ENCODE measurements around the gene SORBS2. TPM values are rescaled to one million over a fixed set of nuclear protein-coding genes. Genes with fewer than 3 reads are reported as not detected.
A peak's percentile ranks its signal among the peaks of the same experiment; 100 is the strongest.

The SORBS2 gene
- total RNA-seq, 3 donors from 2014 or later, result 44.9 to 416 (median 53.7) TPM

- Histone ChIP-seq H3K36me3 (ENCODE audit: low read depth) (no peaks in the 10 kb centered on the region), H3K4me1 (ENCODE audit: low read depth) (peaks cover 5% of the 10 kb centered on the region), H3K4me3 (peak overlapping the region; percentile 38), H3K9me3 (no peaks in the 10 kb centered on the region)
- intact Hi-C loops (cut with DNase I, micrococcal nuclease), result no loop called here
- TF ChIP-seq CTCF (IDR thresholded peaks at IDR 0.05), result no peak
- DNase-seq, result no peak
- no peak for ATAC-seq
Observed at GRCh38 chr4:185535612-185536410, 276.2 kb downstream of the SORBS2 start.

Data from mucosa of descending colon (tissue), 3 donors.